K562 (cell line): ENCODE results near the gene IMMP2L. TPM values are rescaled to one million over a fixed set of nuclear protein-coding genes. Genes with fewer than 3 reads are reported as not detected.

Experiments
- ATAC-seq: fragments of 200-7000 bp; cut with Tn5 transposase; 3 replicates; pipeline ENCODE4 v1.9.1; 2020; ENCODE audit warnings: moderate library complexity
- BruUV-seq: library from RNA; stranded (reverse); fragments of 400-500 nt; replicated peaks from 2 replicates; lab custom pipeline; 2021; lab: Mats Ljungman, UMichigan
- CTCF ChIA-PET: fragments of 300-600 bp; formaldehyde crosslinking; extraction: SDS; loops from one replicate; lab custom pipeline; 2021; ENCODE audit warnings: low intra/inter-chr PET ratio; lab: Yijun Ruan, JAX
- POLR2A ChIA-PET: fragments of 300-600, 350-650 bp; sonication (Branson Sonifier 250); formaldehyde crosslinking; extraction: SDS; loops from one replicate; lab custom pipeline; 2021; ENCODE audit warnings: antibody characterized with exemption, inconsistent platforms; lab: Yijun Ruan, JAX
- DNase-seq, 4 experiments: peaks; one replicate each; pipeline versions ENCODE4 v3.0.0 to v3.0.0-alpha.2; 2011 to 2018; ENCODE audit warnings: low spot score in 3 of 4, mixed read lengths in 3 of 4; ENCODE audit errors: extremely low read depth in 1 of 4
- FAIRE-seq: peaks from 2 replicates; lab custom pipeline; 2011; peaks lifted over from hg19 to GRCh38; lab: Jason Lieb, UNC
- H2AFZ ChIP-seq: 2 replicates; pipeline ENCODE4 v1.6.0; 2011; ENCODE audit warnings: low read depth, low read length, control low read depth, inconsistent platforms
- H3K27ac ChIP-seq: fragments of 200-600 bp; 3 replicates; pipeline ENCODE4 v1.8.0; 2011; ENCODE audit warnings: low read depth, mild to moderate bottlenecking, control low read depth, inconsistent platforms, low read length, moderate library complexity, mixed read lengths; ENCODE audit errors: extremely low read depth
- H3K27me3 ChIP-seq, 2 experiments: fragments of 300-600 bp in 1 of 2; 2 replicates in 1 of 2; 3 replicates in 1 of 2; pipeline versions ENCODE4 v1.6.0 to v1.8.0; 2011; ENCODE audit warnings: inconsistent platforms in 2 of 2, low read length in 2 of 2, mild to moderate bottlenecking in 1 of 2, mixed read lengths in 1 of 2, moderate library complexity in 1 of 2; ENCODE audit not compliant: control insufficient read depth in 2 of 2, insufficient read depth in 2 of 2
- H3K36me3 ChIP-seq: fragments of 300-600 bp; 3 replicates; pipeline ENCODE4 v1.8.0; 2011; ENCODE audit warnings: mild to moderate bottlenecking, low read length, inconsistent platforms; ENCODE audit not compliant: control insufficient read depth, insufficient read depth
- H3K4me1 ChIP-seq, 2 experiments: fragments of 200-600 bp in 1 of 2; replicated peaks in 1 of 2; 2 replicates in 1 of 2; 3 replicates in 1 of 2; pipeline versions ENCODE4 v1.5.1 to v1.8.0; 2011; ENCODE audit warnings: inconsistent platforms in 2 of 2, low read length in 2 of 2, mild to moderate bottlenecking in 1 of 2, mixed read lengths in 1 of 2, moderate library complexity in 1 of 2; ENCODE audit not compliant: control insufficient read depth in 2 of 2, insufficient read depth in 2 of 2
- H3K4me2 ChIP-seq: 2 replicates; pipeline ENCODE4 v1.6.1; 2011; ENCODE audit warnings: low read length, control low read depth, inconsistent platforms, mixed read lengths; ENCODE audit not compliant: insufficient read depth
- H3K4me3 ChIP-seq: fragments of 200-600 bp; sonication (generic), shearing (Covaris generic); 2 replicates; pipeline ENCODE4 v1.5.1; 2016; ENCODE audit warnings: control low read depth, inconsistent platforms
- H3K79me2 ChIP-seq: fragments of 200-600 bp; 3 replicates; pipeline ENCODE4 v1.8.0; 2011; ENCODE audit warnings: low read length, inconsistent platforms; ENCODE audit not compliant: control insufficient read depth, insufficient read depth
- H3K9ac ChIP-seq, 2 experiments: 2 replicates each; pipeline versions ENCODE4 v1.6.0 to v1.6.1; 2011; ENCODE audit warnings: low read depth in 2 of 2, low read length in 2 of 2, control low read depth in 1 of 2, inconsistent platforms in 1 of 2, mild to moderate bottlenecking in 1 of 2, mixed read lengths in 1 of 2; ENCODE audit not compliant: insufficient read depth in 1 of 2
- H3K9me1 ChIP-seq: one replicate; pipeline ENCODE4 v1.6.0; 2011; ENCODE audit warnings: inconsistent platforms, mild to moderate bottlenecking, low read length, moderate library complexity; ENCODE audit not compliant: control insufficient read depth, insufficient read depth
- H3K9me3 ChIP-seq: replicated peaks from 2 replicates; pipeline ENCODE4 v1.5.1; 2011; ENCODE audit warnings: low read depth, low read length, inconsistent platforms; ENCODE audit not compliant: control insufficient read depth, insufficient read depth
- H4K20me1 ChIP-seq: replicated peaks from 2 replicates; pipeline ENCODE4 v1.6.1; 2011; ENCODE audit warnings: low read length, inconsistent platforms, mixed read lengths; ENCODE audit not compliant: control insufficient read depth, insufficient read depth
- GTF3C2 ChIP-seq: IDR thresholded peaks from 3 replicates; pipeline ENCODE4 v1.6.1; 2011; ENCODE audit warnings: borderline replicate concordance, mild to moderate bottlenecking, moderate library complexity; ENCODE audit not compliant: insufficient read length; ENCODE audit errors: extremely low read depth
- MAFF ChIP-seq: IDR thresholded peaks from 2 replicates; pipeline ENCODE4 v1.6.1; 2012; ENCODE audit warnings: low read length, improper control_type of control experiment
- MAFK ChIP-seq: IDR thresholded peaks from 2 replicates; pipeline ENCODE4 v1.6.1; 2011; ENCODE audit warnings: low read length, improper control_type of control experiment
- MIER1 ChIP-seq: fragments of 450-650 bp; IDR thresholded peaks from 2 replicates; pipeline ENCODE4 v1.6.1; 2016; ENCODE audit warnings: antibody characterized with exemption, mild to moderate bottlenecking, low read depth
- PURB ChIP-seq: sonication (generic); formaldehyde crosslinking; IDR thresholded peaks from 2 replicates; pipeline ENCODE4 v1.9.0; 2021; ENCODE audit warnings: low read depth, mild to moderate bottlenecking, missing genetic modification reagents
- SNIP1 ChIP-seq: fragments of 450-650 bp; IDR thresholded peaks from 2 replicates; pipeline ENCODE4 v1.7.1; 2017; ENCODE audit warnings: low read depth, mild to moderate bottlenecking
- ZKSCAN3 ChIP-seq: fragments of 250-450 bp; sonication (Bioruptor Pico); IDR thresholded peaks from 2 replicates; pipeline ENCODE4 v1.4.0; 2020
- ZNF316 ChIP-seq: fragments of 450-650 bp; IDR thresholded peaks from 2 replicates; pipeline ENCODE4 v1.6.1; 2016
- ZNF518B ChIP-seq: fragments of 250-450 bp; sonication (Bioruptor Pico); IDR thresholded peaks from 2 replicates; pipeline ENCODE4 v1.5.0; 2021; ENCODE audit warnings: mild to moderate bottlenecking, moderate library complexity
- WGBS: fragments of 100-300 bp; shearing (Covaris generic); methylation state at CpG from one replicate; pipeline ENCODE4 v1.1.6; 2016; ENCODE audit warnings: low coverage, mixed read lengths; ENCODE audit not compliant: insufficient coverage; ENCODE audit errors: missing lambda C conversion rate; 5-methylcytosine and 5-hydroxymethylcytosine counted together
- in situ Hi-C: fragments of 300-500 bp; cut with MboI; formaldehyde crosslinking; loops from 4 replicates; pipeline ENCODE4 v1.15.0; 2018; ENCODE audit warnings: inconsistent platforms, mixed read lengths
- intact Hi-C: fragments of 100-400 bp; cut with micrococcal nuclease; formaldehyde crosslinking; loops from 2 replicates; pipeline ENCODE4 v1.14.2; 2022
- polyA plus RNA-seq, 8 experiments: library from polyadenylated mRNA; depleted of rRNA in 4 of 8; stranded (reverse) in 5 of 8; unstranded in 3 of 8; fragments of >200 nt; fragmentation: Nextera tagmentation in 2 of 8; fragmentation: Illumina TruSeq in 1 of 8; extraction: Ambion mirVana in 2 of 8; extraction: Trizol in 1 of 8; gene quantifications; 2 replicates each; pipeline versions ENCODE4 v1.2.1 to v1.2.3, GENCODE V29; 2011 to 2014; ENCODE audit warnings: inconsistent platforms in 1 of 8, missing spikeins in 1 of 8
- total RNA-seq, 7 experiments: library from RNA; depleted of rRNA in 6 of 7; stranded (reverse); fragments of >200 nt in 6 of 7; fragmentation: Illumina TruSeq in 2 of 7; extraction: Trizol in 2 of 7; gene quantifications; 2 replicates each; pipeline versions ENCODE4 v1.2.1 to v1.2.3, GENCODE V29; 2011 to 2021; ENCODE audit warnings: low replicate concordance in 1 of 7

IMMP2L gene
- total and polyA plus RNA-seq, 9 of the 15 experiments (the other 6 are each of a cell fraction or from before 2014, with no cell fraction given), result 29.7 to 116 (median 53.0) TPM

GRCh38 chr7:110797656-110798055 is 764.6 kb downstream of the IMMP2L start:
- Histone ChIP-seq H3K4me2 (no peak overlapping the region), H3K4me3 (no peak overlapping the region), H4K20me1 (no peaks in the 10 kb centered on the region), H3K9me3 (no peaks in the 10 kb centered on the region), H3K4me1 (no peaks in the 10 kb centered on the region), H3K27me3 (no peaks in the 10 kb centered on the region), H3K79me2 (no peaks in the 10 kb centered on the region), H3K27ac (no peak overlapping the region), H3K9me1 (no peaks in the 10 kb centered on the region), H3K9ac (no peak overlapping the region), H3K36me3 (no peaks in the 10 kb centered on the region), H2AFZ (no peak overlapping the region)
- no peak for FAIRE-seq
- DNase-seq, result no peak
- in situ Hi-C loops (no loop called here), intact Hi-C loops (no loop called here)
- POLR2A ChIA-PET, result no interaction called here
- CTCF ChIA-PET, result no interaction called here
- TF ChIP-seq SNIP1, result no peak
- TF ChIP-seq MAFK, result peak; percentile 47
- TF ChIP-seq ZNF518B, result no peak
- peak; percentile 45; the same call in 1 of the 2 replicates for TF ChIP-seq MAFF
- TF ChIP-seq ZNF316, result peak; percentile 76
- no peak for TF ChIP-seq MIER1
- TF ChIP-seq GTF3C2, result no peak
- no peak for TF ChIP-seq ZKSCAN3 (CRISPR knock-in tag)
- TF ChIP-seq PURB (CRISPR knock-in tag), result no peak
- no peak for ATAC-seq
- 4% methylated on average over 2 of the region's 2 CpGs for WGBS
- no TSS peak for BruUV-seq
